Caco-2 (cell line): ENCODE data around the gene TTC39C. TPM values are rescaled to one million over a fixed set of nuclear protein-coding genes. Genes with fewer than 3 reads are reported as not detected.

ENCODE experiments used
- BruUV-seq: library from RNA; stranded (reverse); fragments of 400-500 nt; replicated peaks from 2 replicates; lab custom pipeline; 2021; lab: Mats Ljungman, UMichigan
- CTCF ChIA-PET: fragments of 300-600 bp; sonication (Branson Sonifier 250); formaldehyde crosslinking; loops from one replicate; lab custom pipeline; 2022; ENCODE audit warnings: antibody characterized with exemption; lab: Charles Lee
- POLR2A ChIA-PET: fragments of 300-600 bp; sonication (Branson Sonifier 250); formaldehyde crosslinking; loops from one replicate; lab custom pipeline; 2022; ENCODE audit warnings: antibody characterized with exemption; lab: Charles Lee
- DNase-seq, 2 experiments: peaks; one replicate each; pipeline versions ENCODE4 v3.0.0 to v3.0.0-alpha.2; 2020 to 2022
- H3K27me3 ChIP-seq: replicated peaks from 2 replicates; pipeline ENCODE4 v1.6.0; 2011; ENCODE audit warnings: low read length; ENCODE audit not compliant: control insufficient read depth, insufficient read depth
- H3K36me3 ChIP-seq: 2 replicates; pipeline ENCODE4 v1.5.1; 2011; ENCODE audit warnings: low read length; ENCODE audit not compliant: control insufficient read depth, insufficient read depth
- H3K4me1 ChIP-seq: fragments of 250-450 bp; sonication (Bioruptor Pico); 2 replicates; pipeline ENCODE4 v1.5.1; 2020; ENCODE audit warnings: mild to moderate bottlenecking
- H3K4me3 ChIP-seq: 2 replicates; pipeline ENCODE4 v1.5.1; 2011; ENCODE audit warnings: low read depth, mild to moderate bottlenecking, control low read depth, low read length
- H3K9me3 ChIP-seq: fragments of 250-450 bp; sonication (Bioruptor Pico); 2 replicates; pipeline ENCODE4 v1.5.1; 2020; ENCODE audit warnings: mild to moderate bottlenecking, moderate library complexity
- H3K27ac Mint-ChIP-seq: one replicate; pipeline ENCODE4 v1.8.0; 2022; ENCODE audit warnings: mixed read lengths; ENCODE audit not compliant: unreplicated experiment
- H3K27me3 Mint-ChIP-seq: one replicate; pipeline ENCODE4 v1.8.0; 2022; ENCODE audit warnings: mixed read lengths; ENCODE audit not compliant: insufficient read depth, unreplicated experiment
- H3K36me3 Mint-ChIP-seq: one replicate; pipeline ENCODE4 v1.8.0; 2022; ENCODE audit warnings: mild to moderate bottlenecking, mixed read lengths; ENCODE audit not compliant: insufficient read depth, unreplicated experiment
- H3K4me1 Mint-ChIP-seq: one replicate; pipeline ENCODE4 v1.8.0; 2022; ENCODE audit warnings: low read depth, mixed read lengths; ENCODE audit not compliant: unreplicated experiment
- H3K4me3 Mint-ChIP-seq: one replicate; pipeline ENCODE4 v1.8.0; 2022; ENCODE audit warnings: mild to moderate bottlenecking, moderate library complexity, mixed read lengths; ENCODE audit not compliant: unreplicated experiment
- H3K9me3 Mint-ChIP-seq: one replicate; pipeline ENCODE4 v1.8.0; 2022; ENCODE audit warnings: mixed read lengths; ENCODE audit not compliant: unreplicated experiment
- CTCF ChIP-seq, 2 experiments: fragments of 200-600 bp in 1 of 2; IDR thresholded peaks; 1 replicate in 1 of 2; 2 replicates in 1 of 2; pipeline versions ENCODE4 v1.5.1 to v1.8.0; 2011 to 2022; ENCODE audit warnings: antibody characterized with exemption in 1 of 2, control low read depth in 1 of 2, inconsistent platforms in 1 of 2, low read depth in 1 of 2, low read length in 1 of 2, mild to moderate bottlenecking in 1 of 2, moderate library complexity in 1 of 2; ENCODE audit not compliant: insufficient read depth in 1 of 2, severe bottlenecking in 1 of 2, unreplicated experiment in 1 of 2
- intact Hi-C: fragments of 100-400 bp; cut with micrococcal nuclease; formaldehyde crosslinking; loops from one replicate; pipeline ENCODE4 v1.10.0; 2022; ENCODE audit not compliant: unreplicated experiment
- total RNA-seq: library from RNA; stranded (reverse); gene quantifications from 2 replicates; pipeline ENCODE4 v1.2.3, GENCODE V29; 2022

The TTC39C gene
- total RNA-seq, 1 experiment from 2014 or later = 9.3 TPM

- DNase-seq = peak in 1 of 2 experiments; percentile 25
- Mint-ChIP-seq H3K9me3 (no peaks in the 10 kb centered on the region), H3K4me1 (no peaks in the 10 kb centered on the region), H3K27me3 (no peaks in the 10 kb centered on the region), H3K4me3 (peak overlapping the region; percentile 81), H3K36me3 (peaks cover 5% of the 10 kb centered on the region), H3K27ac (peak overlapping the region; percentile 59)
- intact Hi-C loops = loop anchor here (5.0 to 10.0 kb wide), 3 partner anchors 37 to 102 kb away; no protein-coding TSS in a partner anchor
- Histone ChIP-seq H3K36me3 (no peaks in the 10 kb centered on the region), H3K9me3 (no peaks in the 10 kb centered on the region), H3K27me3 (no peaks in the 10 kb centered on the region), H3K4me1 (no peaks in the 10 kb centered on the region), H3K4me3 (peak overlapping the region; percentile 72)
- POLR2A ChIA-PET = interaction anchor here (0.6 kb wide), 1 partner anchor 48 kb away, joined by 3 read pairs; no protein-coding TSS in a partner anchor
- no peak for TF ChIP-seq CTCF (IDR thresholded peaks at IDR 0.05; ENCODE audit: insufficient read depth in 1 of 2, low read depth in 1 of 2, low read length in 1 of 2, severe bottlenecking in 1 of 2, unreplicated experiment in 1 of 2)
- no TSS peak for BruUV-seq
- CTCF ChIA-PET = no interaction called here
These were observed 558 bp downstream of the TTC39C start for GRCh38 chr18:24014986-24015638.

- Histone ChIP-seq H3K4me3 (peak overlapping the region; percentile 72), H3K36me3 (no peaks in the 10 kb centered on the region), H3K27me3 (no peaks in the 10 kb centered on the region), H3K4me1 (no peaks in the 10 kb centered on the region), H3K9me3 (no peaks in the 10 kb centered on the region)
- POLR2A ChIA-PET = no interaction called here
- no peaks in the 10 kb centered on the region for H3K27me3 Mint-ChIP-seq
- CTCF ChIA-PET = interaction anchor here (0.6 kb wide), 1 partner anchor 60 kb away, joined by 3 read pairs; no protein-coding TSS in a partner anchor
- intact Hi-C loops = loop anchor here (5.0 to 10.0 kb wide), 3 partner anchors 36 to 101 kb away; no protein-coding TSS in a partner anchor
- no peaks in the 10 kb centered on the region for H3K9me3 Mint-ChIP-seq
- H3K4me1 Mint-ChIP-seq = no peaks in the 10 kb centered on the region
- H3K36me3 Mint-ChIP-seq = peaks cover 5% of the 10 kb centered on the region
- TF ChIP-seq CTCF (IDR thresholded peaks at IDR 0.05; ENCODE audit: insufficient read depth in 1 of 2, low read depth in 1 of 2, low read length in 1 of 2, severe bottlenecking in 1 of 2, unreplicated experiment in 1 of 2) = no peak
- DNase-seq = no peak
- peak overlapping the region; percentile 59 for H3K27ac Mint-ChIP-seq
- TSS peak; percentile 48 for BruUV-seq
- H3K4me3 Mint-ChIP-seq = peak overlapping the region; percentile 81
These were observed 1.4 kb downstream of the TTC39C start for GRCh38 chr18:24015639-24016631.

GRCh38 chr18:24016643-24017042 lies 2.1 kb downstream of the TTC39C start:
- DNase-seq = peak in 1 of 2 experiments; percentile 4
- Mint-ChIP-seq H3K4me1 (no peaks in the 10 kb centered on the region), H3K27me3 (no peaks in the 10 kb centered on the region)

More at GRCh38 chr18:24016643-24017042, 2.1 kb downstream of the TTC39C start:
- Mint-ChIP-seq H3K27ac (no peak overlapping the region), H3K4me3 (no peak overlapping the region), H3K9me3 (no peaks in the 10 kb centered on the region), H3K36me3 (peaks cover 5% of the 10 kb centered on the region)
- BruUV-seq = no TSS peak
- Histone ChIP-seq H3K4me1 (no peaks in the 10 kb centered on the region), H3K36me3 (no peaks in the 10 kb centered on the region), H3K9me3 (no peaks in the 10 kb centered on the region), H3K27me3 (no peaks in the 10 kb centered on the region), H3K4me3 (no peak overlapping the region)
- POLR2A ChIA-PET = no interaction called here
- peak; percentile 27 to 30 for TF ChIP-seq CTCF (IDR thresholded peaks at IDR 0.05; ENCODE audit: insufficient read depth in 1 of 2, low read depth in 1 of 2, low read length in 1 of 2, severe bottlenecking in 1 of 2, unreplicated experiment in 1 of 2)
- intact Hi-C loops = loop anchor here (5.0 to 10.0 kb wide), 3 partner anchors 36 to 101 kb away; no protein-coding TSS in a partner anchor
- CTCF ChIA-PET = interaction anchor here (0.6 kb wide), 1 partner anchor 59 kb away, joined by 3 read pairs; no protein-coding TSS in a partner anchor
